A549 (cell line): Measurements from ENCODE around the gene ITPKB.

Experiments
- FOSL2 ChIP-seq, 2 experiments: fragments of 450-650 bp in 1 of 2; fragments of >200 bp in 1 of 2; sonication (Bioruptor Twin) in 1 of 2; formaldehyde crosslinking; IDR thresholded peaks; 2 replicates each; pipeline versions ENCODE4 v1.5.0 to v1.6.1; 2016 to 2020; ENCODE audit warnings: mild to moderate bottlenecking in 1 of 2, moderate library complexity in 1 of 2
- RAD21 ChIP-seq, 2 experiments: fragments of >200 bp in 1 of 2; sonication (Bioruptor Twin) in 1 of 2; formaldehyde crosslinking in 1 of 2; IDR thresholded peaks in 1 of 2; conservative IDR thresholded peaks in 1 of 2; 2 replicates in 1 of 2; 3 replicates in 1 of 2; pipeline ENCODE4 v1.6.1; 2012 to 2018; ENCODE audit warnings: inconsistent platforms in 1 of 2
- RCOR1 ChIP-seq: fragments of 150-350 bp; IDR thresholded peaks from 2 replicates; pipeline ENCODE4 v1.6.1; 2014; ENCODE audit warnings: antibody characterized with exemption, low read length, low read depth
- ZSCAN20 ChIP-seq: fragments of 250-450 bp; sonication (Bioruptor Pico); IDR thresholded peaks from 2 replicates; pipeline ENCODE4 v1.8.0; 2022; ENCODE audit warnings: mild to moderate bottlenecking, moderate library complexity
- TF ChIP-seq, protein P1 (sequence below): fragments of >200 bp; sonication (Bioruptor Twin); formaldehyde crosslinking; IDR thresholded peaks from 3 replicates; pipeline ENCODE4 v1.5.1; 2016

DNA sequence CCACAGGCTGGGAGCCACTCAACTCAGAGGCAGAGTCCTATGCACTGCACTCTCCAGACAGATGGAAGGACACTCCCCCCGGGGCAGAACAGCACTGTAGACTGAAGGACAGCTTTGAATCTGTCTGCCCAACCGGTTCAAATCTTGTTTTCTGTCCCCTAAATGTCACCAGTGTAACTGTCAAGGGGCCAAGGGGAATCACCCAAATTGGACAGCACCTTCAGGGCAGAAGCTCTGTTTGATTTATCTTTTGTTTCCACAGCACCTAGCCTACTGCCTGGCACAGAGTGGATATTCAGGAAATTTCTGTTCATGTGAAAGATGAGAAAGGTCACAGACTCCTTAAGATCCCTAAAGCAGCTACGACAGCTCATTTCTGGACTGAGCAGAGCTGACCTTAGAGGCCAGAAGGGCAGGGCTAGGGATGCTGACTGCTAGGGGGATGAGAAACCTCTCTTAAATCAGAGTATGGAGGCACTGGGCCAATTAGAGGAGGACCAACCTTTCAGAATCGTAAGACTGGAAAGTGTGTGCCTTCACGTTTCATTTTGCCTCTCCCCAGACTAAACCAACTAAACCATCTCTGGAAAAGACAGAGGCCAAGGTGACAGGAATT lies 41.0 kb downstream of the ITPKB start:
- no peak for TF ChIP-seq RCOR1
- no peak for TF ChIP-seq RAD21 (conservative IDR thresholded peaks at IDR 0.05 in 1 of 2, IDR thresholded peaks at IDR 0.05 in 1 of 2)
- no peak for TF ChIP-seq ZSCAN20
- TF ChIP-seq, protein P1, sequence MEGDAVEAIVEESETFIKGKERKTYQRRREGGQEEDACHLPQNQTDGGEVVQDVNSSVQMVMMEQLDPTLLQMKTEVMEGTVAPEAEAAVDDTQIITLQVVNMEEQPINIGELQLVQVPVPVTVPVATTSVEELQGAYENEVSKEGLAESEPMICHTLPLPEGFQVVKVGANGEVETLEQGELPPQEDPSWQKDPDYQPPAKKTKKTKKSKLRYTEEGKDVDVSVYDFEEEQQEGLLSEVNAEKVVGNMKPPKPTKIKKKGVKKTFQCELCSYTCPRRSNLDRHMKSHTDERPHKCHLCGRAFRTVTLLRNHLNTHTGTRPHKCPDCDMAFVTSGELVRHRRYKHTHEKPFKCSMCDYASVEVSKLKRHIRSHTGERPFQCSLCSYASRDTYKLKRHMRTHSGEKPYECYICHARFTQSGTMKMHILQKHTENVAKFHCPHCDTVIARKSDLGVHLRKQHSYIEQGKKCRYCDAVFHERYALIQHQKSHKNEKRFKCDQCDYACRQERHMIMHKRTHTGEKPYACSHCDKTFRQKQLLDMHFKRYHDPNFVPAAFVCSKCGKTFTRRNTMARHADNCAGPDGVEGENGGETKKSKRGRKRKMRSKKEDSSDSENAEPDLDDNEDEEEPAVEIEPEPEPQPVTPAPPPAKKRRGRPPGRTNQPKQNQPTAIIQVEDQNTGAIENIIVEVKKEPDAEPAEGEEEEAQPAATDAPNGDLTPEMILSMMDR = no peak
- no peak for TF ChIP-seq FOSL2 (IDR thresholded peaks at IDR 0.05)
- no peak for TF ChIP-seq FOSL2 (CRISPR knock-in tag; IDR thresholded peaks at IDR 0.05)
